ENCODE measurements around the gene ESR2. TPM values are rescaled to one million over a fixed set of nuclear protein-coding genes. Genes with fewer than 3 reads are reported as not detected.
"Not testable (repeated sequence)": the region's sequence is repeated elsewhere in the genome, so short reads cannot be mapped to it uniquely, and the experiment has no call there.

ESR2 gene
- total RNA-seq, 4 donors from 2014 or later, result 1.4 to 1.6 (median 1.5) TPM

- ATAC-seq (ENCODE audit: low FRiP score) (no peak), DNase-seq (ENCODE audit: low spot score) (no peak)
- TF ChIP-seq, protein P1, sequence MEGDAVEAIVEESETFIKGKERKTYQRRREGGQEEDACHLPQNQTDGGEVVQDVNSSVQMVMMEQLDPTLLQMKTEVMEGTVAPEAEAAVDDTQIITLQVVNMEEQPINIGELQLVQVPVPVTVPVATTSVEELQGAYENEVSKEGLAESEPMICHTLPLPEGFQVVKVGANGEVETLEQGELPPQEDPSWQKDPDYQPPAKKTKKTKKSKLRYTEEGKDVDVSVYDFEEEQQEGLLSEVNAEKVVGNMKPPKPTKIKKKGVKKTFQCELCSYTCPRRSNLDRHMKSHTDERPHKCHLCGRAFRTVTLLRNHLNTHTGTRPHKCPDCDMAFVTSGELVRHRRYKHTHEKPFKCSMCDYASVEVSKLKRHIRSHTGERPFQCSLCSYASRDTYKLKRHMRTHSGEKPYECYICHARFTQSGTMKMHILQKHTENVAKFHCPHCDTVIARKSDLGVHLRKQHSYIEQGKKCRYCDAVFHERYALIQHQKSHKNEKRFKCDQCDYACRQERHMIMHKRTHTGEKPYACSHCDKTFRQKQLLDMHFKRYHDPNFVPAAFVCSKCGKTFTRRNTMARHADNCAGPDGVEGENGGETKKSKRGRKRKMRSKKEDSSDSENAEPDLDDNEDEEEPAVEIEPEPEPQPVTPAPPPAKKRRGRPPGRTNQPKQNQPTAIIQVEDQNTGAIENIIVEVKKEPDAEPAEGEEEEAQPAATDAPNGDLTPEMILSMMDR (IDR thresholded peaks at IDR 0.05), result no peak
Measured at GRCh38 chr14:64038841-64039542, 255.2 kb downstream of the ESR2 start.

DNA sequence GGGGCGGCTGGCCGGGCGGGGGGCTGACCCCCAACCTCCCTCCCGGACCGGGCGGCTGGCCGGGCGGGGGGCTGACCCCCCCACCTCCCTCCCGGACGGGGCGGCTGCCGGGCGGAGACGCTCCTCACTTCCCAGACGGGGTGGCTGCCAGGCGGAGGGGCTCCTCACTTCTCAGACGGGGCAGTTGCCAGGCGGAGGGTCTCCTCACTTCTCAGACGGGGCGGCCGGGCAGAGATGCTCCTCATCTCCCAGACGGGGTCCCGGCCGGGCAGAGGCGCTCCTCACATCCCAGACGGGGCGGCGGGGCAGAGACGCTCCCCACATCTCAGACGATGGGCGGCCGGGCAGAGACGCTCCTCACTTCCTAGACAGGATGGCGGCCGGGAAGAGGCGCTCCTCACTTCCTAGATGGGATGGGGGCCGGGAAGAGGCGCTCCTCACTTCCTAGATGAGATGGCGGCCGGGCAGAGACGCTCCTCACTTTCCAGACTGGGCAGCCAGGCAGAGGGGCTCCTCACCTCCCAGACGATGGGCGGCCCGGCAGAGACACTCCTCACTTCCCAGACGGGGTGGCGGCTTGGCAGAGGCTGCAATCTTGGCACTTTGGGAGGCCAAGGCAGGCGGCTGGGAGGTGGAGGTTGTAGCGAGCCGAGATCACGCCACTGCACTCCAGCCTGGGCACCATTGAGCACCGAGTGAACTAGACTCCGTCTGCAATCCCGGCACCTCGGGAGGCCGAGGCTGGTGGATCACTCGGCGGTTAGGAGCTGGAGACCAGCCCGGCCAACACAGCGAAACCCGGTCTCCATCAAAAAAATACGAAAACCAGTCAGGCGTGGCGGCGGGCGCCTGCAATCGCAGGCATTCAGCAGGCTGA lies 256.1 kb downstream of the ESR2 start:
- not testable (repeated sequence) for DNase-seq (ENCODE audit: low spot score); ATAC-seq (ENCODE audit: low FRiP score)

DNA sequence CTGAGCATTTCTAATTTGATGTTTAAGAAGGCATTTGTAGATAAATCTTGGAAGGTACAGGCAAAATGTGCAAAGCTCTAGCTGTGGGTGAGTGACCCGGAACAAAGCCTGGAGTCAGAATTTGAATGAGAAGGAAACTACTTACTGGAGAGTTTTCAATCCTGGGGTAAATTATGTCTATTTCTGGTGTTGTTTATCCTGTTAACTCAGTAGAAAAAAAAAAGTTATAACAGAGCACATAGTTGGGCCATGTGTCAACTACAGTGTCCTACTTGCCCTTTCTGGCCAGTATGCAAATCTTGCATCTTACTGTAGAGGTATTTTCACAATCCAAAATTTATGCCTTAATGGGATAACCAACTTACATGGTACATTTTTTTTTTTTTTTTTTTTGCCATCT lies 259.0 kb downstream of the ESR2 start:
- TF ChIP-seq, protein P1 (IDR thresholded peaks at IDR 0.05), result no peak
- DNase-seq (ENCODE audit: low spot score) (no peak), ATAC-seq (ENCODE audit: low FRiP score) (no peak)

Small RNA genes within 50 kb of the gene (small RNA-seq; reads per million reads assigned to genes)
- gene MIR548H1, result not detected

Other genes with a start within 250 kb of the ESR2 start
- 100 to 1,000 TPM in 1 of 4 donors, 10 to 100 TPM in 3; 58.0 to 138 (median 86.9) TPM for gene MTHFD1, start 94.0 kb upstream of the ESR2 start, total RNA-seq
- gene AKAP5, start 171.1 kb upstream of the ESR2 start, total RNA-seq, result 1 to 10 TPM in 1 of 4 donors, under 1 TPM in 3; 0.47 to 1.4 (median 0.66) TPM
- gene ZBTB25, start 209.5 kb upstream of the ESR2 start, total RNA-seq, result 10 to 100 TPM in 1 of 4 donors, 1 to 10 TPM in 3; 5.5 to 12.3 (median 8.6) TPM
- gene ZBTB1, start 210.4 kb upstream of the ESR2 start, total RNA-seq, result 10 to 100 TPM; 35.9 to 54.2 (median 43.7) TPM
- 10 to 100 TPM in 3 of 4 donors, 1 to 10 TPM in 1; 4.7 to 23.4 (median 17.5) TPM for gene HSPA2, start 246.4 kb upstream of the ESR2 start, total RNA-seq

Measured in omental fat pad (tissue), 4 donors.